SKM-1 treated with dmso at 0.1 percent for 144 hours (cell line): ENCODE results near the gene TXNRD3.

ENCODE experiments used
- DNase-seq: peaks from one replicate; lab custom pipeline; 2025; ENCODE audit not compliant: unreplicated experiment; lab: John Stamatoyannopoulos, UW

The TXNRD3 gene

GRCh38 chr3:126672741-126673140 is 17.8 kb upstream of the TXNRD3 start:
- DNase-seq = no peak

- no peak for DNase-seq
Observed at GRCh38 chr3:126672340-126672739, 17.4 kb upstream of the TXNRD3 start.

- peak; percentile 43 for DNase-seq
Observed at GRCh38 chr3:126671521-126671920, 16.6 kb upstream of the TXNRD3 start.

- DNase-seq = no peak
Observed at GRCh38 chr3:126668450-126669401, 13.8 kb upstream of the TXNRD3 start.

GRCh38 chr3:126667631-126668449 is 12.9 kb upstream of the TXNRD3 start:
- DNase-seq = no peak

GRCh38 chr3:126666658-126667528 is 12.0 kb upstream of the TXNRD3 start:
- DNase-seq = no peak

- DNase-seq = no peak
Observed at GRCh38 chr3:126665959-126666657, 11.2 kb upstream of the TXNRD3 start.

GRCh38 chr3:126665221-126665936 is 10.5 kb upstream of the TXNRD3 start:
- DNase-seq = no peak

GRCh38 chr3:126664591-126665214 is 9.8 kb upstream of the TXNRD3 start:
- DNase-seq = no peak

GRCh38 chr3:126663750-126664149 is 8.8 kb upstream of the TXNRD3 start:
- no peak for DNase-seq

GRCh38 chr3:126663257-126663656 is 8.3 kb upstream of the TXNRD3 start:
- DNase-seq = no peak

- DNase-seq = no peak
Observed at GRCh38 chr3:126661532-126662364, 6.8 kb upstream of the TXNRD3 start.

- DNase-seq = no peak
Observed at GRCh38 chr3:126659915-126660886, 5.3 kb upstream of the TXNRD3 start.

GRCh38 chr3:126658584-126658983 is 3.7 kb upstream of the TXNRD3 start:
- DNase-seq = no peak

- DNase-seq = no peak
Observed at GRCh38 chr3:126657901-126658300, 3.0 kb upstream of the TXNRD3 start.

- DNase-seq = no peak
Observed at GRCh38 chr3:126656371-126657134, 1.6 kb upstream of the TXNRD3 start.
